H1 (cell line): Measurements from ENCODE around the gene DCTN2. TPM values are rescaled to one million over a fixed set of nuclear protein-coding genes. Genes with fewer than 3 reads are reported as not detected.

Experiments
- CTCF ChIA-PET: fragments of 300-600 bp; sonication (Branson Sonifier 250); formaldehyde crosslinking; loops from one replicate; lab custom pipeline; 2021; ENCODE audit not compliant: partially characterized antibody; lab: Charles Lee
- POLR2A ChIA-PET: fragments of 300-600 bp; sonication (Branson Sonifier 250); formaldehyde crosslinking; loops from one replicate; lab custom pipeline; 2021; ENCODE audit warnings: inconsistent platforms; ENCODE audit not compliant: partially characterized antibody; lab: Charles Lee
- DNase-seq, 2 experiments: peaks; one replicate each; pipeline versions ENCODE4 v3.0.0 to v3.0.0-alpha.2; 2010 to 2022; ENCODE audit warnings: low spot score in 2 of 2, low read depth in 1 of 2, mixed read lengths in 1 of 2
- FAIRE-seq: peaks from 2 replicates; lab custom pipeline; 2011; peaks lifted over from hg19 to GRCh38; lab: Jason Lieb, UNC
- H2AFZ ChIP-seq: 2 replicates; pipeline ENCODE4 v1.8.1; 2012; ENCODE audit warnings: low read length, inconsistent platforms
- H2AK5ac ChIP-seq: 2 replicates; pipeline ENCODE4 v1.6.1; 2013; ENCODE audit warnings: low read depth, low read length
- H2BK120ac ChIP-seq: replicated peaks from 2 replicates; pipeline ENCODE3; 2013; ENCODE audit warnings: low read depth, low read length, inconsistent platforms
- H2BK12ac ChIP-seq: 2 replicates; pipeline ENCODE4 v1.6.1; 2013; ENCODE audit warnings: low read depth, low read length
- H2BK15ac ChIP-seq: 2 replicates; pipeline ENCODE4 v1.6.1; 2013; ENCODE audit warnings: low read length
- H2BK20ac ChIP-seq: 2 replicates; pipeline ENCODE4 v1.6.1; 2013; ENCODE audit warnings: low read length
- H2BK5ac ChIP-seq: 2 replicates; pipeline ENCODE4 v1.6.1; 2013; ENCODE audit warnings: low read depth, low read length
- H3K14ac ChIP-seq: 2 replicates; pipeline ENCODE4 v1.6.1; 2013; ENCODE audit warnings: inconsistent platforms; ENCODE audit not compliant: insufficient read length
- H3K18ac ChIP-seq: 2 replicates; pipeline ENCODE4 v1.6.1; 2013; ENCODE audit warnings: low read length; ENCODE audit errors: extremely low read depth
- H3K23ac ChIP-seq: 2 replicates; pipeline ENCODE4 v1.6.1; 2013; ENCODE audit warnings: inconsistent platforms; ENCODE audit not compliant: insufficient read length
- H3K23me2 ChIP-seq: 2 replicates; pipeline ENCODE4 v1.6.1; 2013; ENCODE audit warnings: low read depth, low read length
- H3K27ac ChIP-seq: 2 replicates; pipeline ENCODE4 v1.6.1; 2011; ENCODE audit warnings: low read depth, low read length, inconsistent platforms
- H3K27me3 ChIP-seq, 4 experiments: replicated peaks in 1 of 4; 1 replicate in 1 of 4; 2 replicates in 3 of 4; pipeline versions ENCODE4 v1.6.1 to v1.8.1; 2011 to 2013; ENCODE audit warnings: low read length in 3 of 4, mild to moderate bottlenecking in 3 of 4, inconsistent platforms in 2 of 4, mixed read lengths in 2 of 4, moderate library complexity in 1 of 4; ENCODE audit not compliant: control insufficient read depth in 3 of 4, insufficient read depth in 3 of 4; ENCODE audit errors: extremely low read depth in 1 of 4
- H3K36me3 ChIP-seq, 4 experiments: 2 replicates each; pipeline versions ENCODE4 v1.6.1 to v1.8.1; 2011 to 2013; ENCODE audit warnings: mild to moderate bottlenecking in 4 of 4, low read length in 3 of 4, moderate library complexity in 2 of 4, control low read depth in 1 of 4, inconsistent platforms in 1 of 4; ENCODE audit not compliant: insufficient read depth in 4 of 4, control insufficient read depth in 2 of 4
- H3K4ac ChIP-seq: replicated peaks from 2 replicates; pipeline ENCODE3; 2013; ENCODE audit warnings: low read length, low read depth, mixed read lengths, inconsistent platforms; ENCODE audit not compliant: insufficient read length
- H3K4me1 ChIP-seq, 4 experiments: replicated peaks in 1 of 4; 1 replicate in 1 of 4; 2 replicates in 3 of 4; pipeline versions ENCODE4 v1.6.1 to v1.8.1; 2011 to 2013; ENCODE audit warnings: low read length in 3 of 4, inconsistent platforms in 2 of 4, mixed read lengths in 1 of 4; ENCODE audit not compliant: insufficient read depth in 4 of 4, control insufficient read depth in 3 of 4
- H3K4me2 ChIP-seq, 2 experiments: 2 replicates each; pipeline versions ENCODE4 v1.6.1 to v1.8.1; 2011 to 2013; ENCODE audit warnings: low read depth in 2 of 2, low read length in 2 of 2, control low read depth in 1 of 2, inconsistent platforms in 1 of 2, mild to moderate bottlenecking in 1 of 2; ENCODE audit not compliant: insufficient read depth in 1 of 2
- H3K4me3 ChIP-seq, 4 experiments: fragments of 200-600, 300-600 bp in 1 of 4; sonication (generic), shearing (Covaris generic), sonication (Bioruptor Twin) in 1 of 4; 2 replicates each; pipeline versions ENCODE4 v1.5.1 to v1.8.1; 2011 to 2016; ENCODE audit warnings: low read length in 4 of 4, low read depth in 3 of 4, control low read depth in 2 of 4, inconsistent platforms in 2 of 4, mild to moderate bottlenecking in 2 of 4, mixed read lengths in 1 of 4, moderate library complexity in 1 of 4; ENCODE audit not compliant: insufficient read depth in 2 of 4; ENCODE audit errors: extremely low read depth in 1 of 4
- H3K56ac ChIP-seq: replicated peaks from 2 replicates; pipeline ENCODE3; 2013; ENCODE audit warnings: low read depth, mild to moderate bottlenecking, mixed read lengths, low read length, inconsistent platforms; ENCODE audit not compliant: insufficient read length
- H3K79me1 ChIP-seq: 2 replicates; pipeline ENCODE4 v1.6.1; 2013; ENCODE audit warnings: low read depth, low read length, control low read depth
- H3K79me2 ChIP-seq, 2 experiments: 2 replicates each; pipeline versions ENCODE4 v1.6.1 to v1.8.1; 2012 to 2013; ENCODE audit warnings: low read length in 2 of 2, mild to moderate bottlenecking in 2 of 2, inconsistent platforms in 1 of 2; ENCODE audit not compliant: insufficient read depth in 2 of 2, control insufficient read depth in 1 of 2
- H3K9ac ChIP-seq, 4 experiments: replicated peaks in 1 of 4; 1 replicate in 1 of 4; 2 replicates in 3 of 4; pipeline versions ENCODE4 v1.6.1 to v1.8.1; 2011 to 2013; ENCODE audit warnings: low read depth in 3 of 4, low read length in 3 of 4, control low read depth in 2 of 4, mild to moderate bottlenecking in 2 of 4, moderate library complexity in 2 of 4, inconsistent platforms in 1 of 4; ENCODE audit errors: extremely low read depth in 1 of 4
- H3K9me3 ChIP-seq, 2 experiments: 2 replicates each; pipeline versions ENCODE4 v1.6.1 to v1.8.1; 2012 to 2013; ENCODE audit warnings: mild to moderate bottlenecking in 2 of 2, moderate library complexity in 2 of 2, control low read depth in 1 of 2, inconsistent platforms in 1 of 2, low read depth in 1 of 2, low read length in 1 of 2, mixed read lengths in 1 of 2; ENCODE audit not compliant: insufficient read depth in 2 of 2
- H4K20me1 ChIP-seq, 2 experiments: replicated peaks in 1 of 2; 2 replicates each; pipeline versions ENCODE3 to v1.8.1; 2011 to 2013; ENCODE audit warnings: inconsistent platforms in 2 of 2, low read length in 2 of 2, mild to moderate bottlenecking in 1 of 2; ENCODE audit not compliant: insufficient read depth in 2 of 2, control insufficient read depth in 1 of 2
- H4K5ac ChIP-seq: 2 replicates; pipeline ENCODE4 v1.6.1; 2013; ENCODE audit warnings: low read length, low read depth, mixed read lengths, inconsistent platforms; ENCODE audit not compliant: insufficient read length
- H4K8ac ChIP-seq: 2 replicates; pipeline ENCODE4 v1.8.0; 2013; ENCODE audit warnings: mild to moderate bottlenecking, moderate library complexity, low read length, inconsistent platforms; ENCODE audit not compliant: insufficient read depth; ENCODE audit errors: extremely low read depth
- H4K91ac ChIP-seq: replicated peaks from 2 replicates; pipeline ENCODE3; 2013; ENCODE audit warnings: low read length, mixed read lengths, inconsistent platforms; ENCODE audit not compliant: insufficient read length
- CREB1 ChIP-seq: IDR thresholded peaks from 2 replicates; pipeline ENCODE4 v1.6.1; 2012; ENCODE audit warnings: inconsistent platforms
- KDM1A ChIP-seq: fragments of 200-600, 300-600 bp; sonication (generic); IDR thresholded peaks from 2 replicates; pipeline ENCODE4 v1.7.1; 2016; ENCODE audit warnings: mild to moderate bottlenecking, low read length, borderline replicate concordance
- POLR2AphosphoS5 ChIP-seq: IDR thresholded peaks from 2 replicates; pipeline ENCODE4 v1.6.1; 2011; ENCODE audit warnings: low read depth, low read length
- SP4 ChIP-seq: IDR thresholded peaks from 2 replicates; pipeline ENCODE4 v1.6.1; 2012; ENCODE audit warnings: low read length, inconsistent platforms
- TAF7 ChIP-seq: optimal IDR thresholded peaks from 2 replicates; pipeline ENCODE3; 2011; ENCODE audit warnings: low read depth, mild to moderate bottlenecking, inconsistent platforms, low read length, moderate library complexity, borderline replicate concordance
- WGBS, 2 experiments: shearing (Covaris generic) in 1 of 2; methylation state at CpG; one replicate each; pipeline versions ENCODE4 v1.1.6 to v1.1.7; 2013 to 2015; ENCODE audit warnings: low lambda C conversion rate in 2 of 2, mixed read lengths in 2 of 2, inconsistent platforms in 1 of 2, low coverage in 1 of 2, missing lambda C conversion rate in 1 of 2; ENCODE audit not compliant: insufficient replicate concordance in 2 of 2, insufficient coverage in 1 of 2, insufficient read length in 1 of 2; ENCODE audit errors: extremely low coverage in 1 of 2, missing lambda C conversion rate in 1 of 2; 5-methylcytosine and 5-hydroxymethylcytosine counted together
- polyA plus RNA-seq, 7 experiments: library from polyadenylated mRNA; depleted of rRNA in 3 of 7; stranded (reverse) in 5 of 7; unstranded in 2 of 7; fragments of >200 nt in 5 of 7; fragments of 200-250 nt in 2 of 7; gene quantifications; 1 replicate in 5 of 7; 2 replicates in 1 of 7; 4 replicates in 1 of 7; pipeline versions ENCODE4 v1.2.1 to v1.2.3, GENCODE V29; 2011 to 2013; ENCODE audit warnings: missing spikeins in 2 of 7, mixed read lengths in 2 of 7
- total RNA-seq: library from RNA; stranded (reverse); fragmentation: NEBNext Ultra II Directional; extraction: Animal tissue kit (Norgen Biotek cat#: 25700); gene quantifications from 2 replicates; pipeline ENCODE4 v1.2.1, GENCODE V29; 2021

DCTN2 gene
- total and polyA plus RNA-seq, 2 of the 8 experiments (the other 6 are each of a cell fraction or from before 2014, with no cell fraction given): 90.3 to 91.9 TPM

DNA sequence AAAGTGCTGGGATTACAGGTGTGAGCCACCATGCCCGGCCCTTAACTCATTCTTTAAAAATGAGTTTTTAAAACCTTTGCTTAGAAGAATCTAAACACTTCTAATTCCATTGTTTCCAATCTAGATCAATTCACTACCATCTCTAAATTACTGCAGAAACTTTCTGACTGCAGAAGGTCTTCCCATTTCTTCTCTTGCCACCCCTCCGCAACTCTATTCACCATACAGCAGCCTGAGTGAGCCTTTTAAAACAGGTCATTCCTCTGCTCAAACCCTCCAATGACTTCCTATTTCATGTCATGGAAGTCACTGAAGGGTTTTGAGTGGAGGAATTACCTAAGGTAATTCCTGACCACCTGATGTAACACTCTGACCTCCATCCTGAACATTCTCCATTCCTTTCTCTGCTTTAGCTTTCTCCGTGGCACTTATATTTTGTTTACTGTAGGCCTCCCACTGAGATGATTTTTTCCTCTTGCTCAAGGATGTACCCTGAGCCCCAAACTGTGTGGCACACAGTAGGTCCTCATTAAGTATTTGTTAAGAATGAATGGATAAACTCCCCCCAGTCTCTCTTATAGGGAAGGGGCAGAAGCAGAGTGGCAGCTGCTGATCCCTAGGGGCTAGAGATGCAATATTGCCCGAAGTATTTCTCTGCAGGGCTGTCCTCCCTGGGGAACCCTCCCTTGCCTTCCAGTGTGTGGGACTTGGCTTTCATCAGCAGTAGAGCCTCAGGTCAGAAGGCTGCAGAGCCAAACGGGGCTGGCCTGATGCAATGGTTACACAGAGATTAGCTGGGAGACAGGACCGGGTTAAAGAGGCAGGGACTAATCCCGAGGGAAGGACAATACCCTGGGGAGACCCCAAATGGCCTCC lies 27.8 kb downstream of the DCTN2 start:
- Histone ChIP-seq H3K27ac (peak overlapping the region; percentile 88), H4K20me1 (peaks cover 7 to 21% of the 10 kb centered on the region in 2 experiments), H2BK5ac (peak overlapping the region; percentile 86), H4K8ac (no peak overlapping the region), H3K23ac (no peak overlapping the region), H2AK5ac (no peak overlapping the region), H3K23me2 (peaks cover 19% of the 10 kb centered on the region), H4K5ac (no peak overlapping the region), H3K14ac (no peak overlapping the region), H2AFZ (no peak overlapping the region), H3K79me1 (no peaks in the 10 kb centered on the region; the same call in 1 of the 2 replicates), H3K56ac (no peak overlapping the region), H3K18ac (peak overlapping the region; percentile 65), H3K4me1 (peaks cover 8 to 24% (median 14%) of the 10 kb centered on the region in 4 experiments), H2BK15ac (no peak overlapping the region), H3K79me2 (peaks cover 0 to 25% of the 10 kb centered on the region in 2 experiments; a peak in 2 of 4 replicates), H3K9me3 (no peaks in the 10 kb centered on the region), H3K9ac (peak overlapping the region; percentile 72 to 98 (median 91)), H2BK20ac (no peak overlapping the region), H2BK120ac (no peak overlapping the region), H3K36me3 (peaks cover 32 to 47% (median 37%) of the 10 kb centered on the region in 4 experiments), H2BK12ac (no peak overlapping the region; the same call in 1 of the 2 replicates), H3K4ac (no peak overlapping the region), H3K4me3 (peak overlapping the region; percentile 80 to 94 (median 86)), H3K27me3 (no peaks in the 10 kb centered on the region), H4K91ac (no peak overlapping the region), H3K4me2 (peak overlapping the region; percentile 81 to 96)
- 41% methylated on average over 7 of the region's 7 CpGs; no CpG with 5 or more reads in 1 of the 2 experiments for WGBS, 2 experiments
- ChIA-PET CTCF (interaction anchor here (0.8 to 1.8 kb wide), 3 partner anchors 19 to 223 kb away, joined by 3 to 5 read pairs (median 4); partner anchors contain the start of gene INHBE), POLR2A (interaction anchor here (0.8 to 6.0 kb wide), 30 partner anchors 8 to 391 kb away, joined by 3 to 60 read pairs (median 4); partner anchors contain the start of genes ARHGEF25, DCTN2, KIF5A and LRP1)
- no peak for DNase-seq
- no peak for TF ChIP-seq TAF7
- TF ChIP-seq CREB1: no peak
- 0 out of 2 replicates have a peak, but pooled peaks have one; percentile 25 for TF ChIP-seq SP4
- TF ChIP-seq KDM1A: no peak
- TF ChIP-seq POLR2AphosphoS5: 0 out of 2 replicates have a peak, but pooled peaks have one; percentile 12
- FAIRE-seq: no peak
